ENCODE results near the gene MYRFL. TPM values are rescaled to one million over a fixed set of nuclear protein-coding genes. Genes with fewer than 3 reads are reported as not detected.
"Not testable (repeated sequence)": the region's sequence is repeated elsewhere in the genome, so short reads cannot be mapped to it uniquely, and the experiment has no call there.

MYRFL gene
- total RNA-seq, 1 experiment from 2014 or later = 1.3 TPM

DNA sequence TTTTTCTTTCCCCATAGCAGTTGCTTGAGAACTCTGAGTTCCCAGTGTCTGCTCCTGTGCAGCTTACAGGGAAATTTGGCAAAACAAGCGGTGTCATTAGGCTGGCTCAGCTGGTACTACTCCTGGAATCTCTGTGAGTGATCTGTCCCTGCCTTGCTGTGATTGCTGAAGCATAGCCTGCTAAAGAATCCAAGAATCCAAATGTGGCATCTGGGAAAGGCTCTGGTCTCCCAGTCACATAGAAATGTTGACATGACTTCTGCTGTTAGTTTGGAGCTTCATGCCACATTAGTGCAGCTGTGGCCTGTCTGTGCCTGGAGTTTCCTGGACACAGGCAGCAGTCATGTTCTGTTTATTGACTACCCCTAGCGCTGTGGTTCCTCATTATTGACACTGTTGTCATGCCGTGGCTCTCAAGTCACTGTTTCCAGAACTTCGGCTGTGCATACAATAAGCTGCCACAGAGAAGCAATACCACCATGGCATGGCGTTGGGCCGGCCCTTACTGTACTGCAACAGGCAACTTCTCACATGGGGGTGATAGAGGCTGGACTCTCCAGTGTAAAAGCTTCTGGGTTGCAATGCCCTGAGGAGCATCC, 166.8 kb downstream of the MYRFL start (continued):
- TF ChIP-seq NFYB (CRISPR knock-in tag; conservative IDR thresholded peaks at IDR 0.05; ENCODE audit: low read depth) (no peak), CBFB (CRISPR knock-in tag; IDR thresholded peaks at IDR 0.05; ENCODE audit: low read depth) (no peak), ZNF671 (CRISPR knock-in tag; IDR thresholded peaks at IDR 0.05) (no peak)
- TF ChIP-seq, protein P1, sequence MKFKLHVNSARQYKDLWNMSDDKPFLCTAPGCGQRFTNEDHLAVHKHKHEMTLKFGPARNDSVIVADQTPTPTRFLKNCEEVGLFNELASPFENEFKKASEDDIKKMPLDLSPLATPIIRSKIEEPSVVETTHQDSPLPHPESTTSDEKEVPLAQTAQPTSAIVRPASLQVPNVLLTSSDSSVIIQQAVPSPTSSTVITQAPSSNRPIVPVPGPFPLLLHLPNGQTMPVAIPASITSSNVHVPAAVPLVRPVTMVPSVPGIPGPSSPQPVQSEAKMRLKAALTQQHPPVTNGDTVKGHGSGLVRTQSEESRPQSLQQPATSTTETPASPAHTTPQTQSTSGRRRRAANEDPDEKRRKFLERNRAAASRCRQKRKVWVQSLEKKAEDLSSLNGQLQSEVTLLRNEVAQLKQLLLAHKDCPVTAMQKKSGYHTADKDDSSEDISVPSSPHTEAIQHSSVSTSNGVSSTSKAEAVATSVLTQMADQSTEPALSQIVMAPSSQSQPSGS (CRISPR knock-in tag; IDR thresholded peaks at IDR 0.05; ENCODE audit: borderline replicate concordance, low read depth) = no peak
- TF ChIP-seq, protein P2, sequence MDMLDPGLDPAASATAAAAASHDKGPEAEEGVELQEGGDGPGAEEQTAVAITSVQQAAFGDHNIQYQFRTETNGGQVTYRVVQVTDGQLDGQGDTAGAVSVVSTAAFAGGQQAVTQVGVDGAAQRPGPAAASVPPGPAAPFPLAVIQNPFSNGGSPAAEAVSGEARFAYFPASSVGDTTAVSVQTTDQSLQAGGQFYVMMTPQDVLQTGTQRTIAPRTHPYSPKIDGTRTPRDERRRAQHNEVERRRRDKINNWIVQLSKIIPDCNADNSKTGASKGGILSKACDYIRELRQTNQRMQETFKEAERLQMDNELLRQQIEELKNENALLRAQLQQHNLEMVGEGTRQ (CRISPR knock-in tag; IDR thresholded peaks at IDR 0.05) = no peak

DNA sequence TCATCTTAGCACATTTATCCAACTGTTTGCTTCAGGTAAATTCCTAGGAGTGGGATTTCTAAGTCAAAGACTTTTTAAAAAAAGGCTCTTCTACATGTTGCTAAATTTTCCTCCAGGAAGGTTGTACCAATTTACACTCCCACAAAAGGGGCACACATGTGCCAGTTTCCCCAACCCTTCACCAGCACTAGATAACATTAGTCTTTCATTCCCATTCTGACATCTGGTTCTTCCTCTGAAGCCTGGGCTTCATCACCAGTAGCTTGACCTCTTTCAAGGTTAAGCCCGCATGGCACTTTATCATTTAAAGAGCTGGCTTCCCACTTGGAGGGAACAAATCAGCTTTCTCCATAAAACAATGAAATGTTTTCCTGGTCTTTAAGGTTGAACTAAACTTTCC, 168.4 kb downstream of the MYRFL start:
- Mint-ChIP-seq H3K27me3 (ENCODE audit: low read depth) (no peaks in the 10 kb centered on the region), H3K4me3 (no peak overlapping the region), H3K4me1 (no peaks in the 10 kb centered on the region), H3K27ac (no peak overlapping the region), H3K9me3 (peaks cover 7% of the 10 kb centered on the region), H3K36me3 (peaks cover 6% of the 10 kb centered on the region; the same call in 1 of the 2 replicates)
- ChIA-PET CTCF (no interaction called here), POLR2A (no interaction called here)
- TF ChIP-seq NR3C1 (CRISPR knock-in tag; conservative IDR thresholded peaks at IDR 0.05; ENCODE audit: low read depth) (no peak), SMAD3 (CRISPR knock-in tag; IDR thresholded peaks at IDR 0.05; ENCODE audit: borderline replicate concordance) (no peak)
- TF ChIP-seq, protein P3, sequence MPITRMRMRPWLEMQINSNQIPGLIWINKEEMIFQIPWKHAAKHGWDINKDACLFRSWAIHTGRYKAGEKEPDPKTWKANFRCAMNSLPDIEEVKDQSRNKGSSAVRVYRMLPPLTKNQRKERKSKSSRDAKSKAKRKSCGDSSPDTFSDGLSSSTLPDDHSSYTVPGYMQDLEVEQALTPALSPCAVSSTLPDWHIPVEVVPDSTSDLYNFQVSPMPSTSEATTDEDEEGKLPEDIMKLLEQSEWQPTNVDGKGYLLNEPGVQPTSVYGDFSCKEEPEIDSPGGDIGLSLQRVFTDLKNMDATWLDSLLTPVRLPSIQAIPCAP (CRISPR knock-in tag; IDR thresholded peaks at IDR 0.05) = no peak
- DNase-seq (ENCODE audit: low spot score) (no peak), ATAC-seq (no peak)

DNA sequence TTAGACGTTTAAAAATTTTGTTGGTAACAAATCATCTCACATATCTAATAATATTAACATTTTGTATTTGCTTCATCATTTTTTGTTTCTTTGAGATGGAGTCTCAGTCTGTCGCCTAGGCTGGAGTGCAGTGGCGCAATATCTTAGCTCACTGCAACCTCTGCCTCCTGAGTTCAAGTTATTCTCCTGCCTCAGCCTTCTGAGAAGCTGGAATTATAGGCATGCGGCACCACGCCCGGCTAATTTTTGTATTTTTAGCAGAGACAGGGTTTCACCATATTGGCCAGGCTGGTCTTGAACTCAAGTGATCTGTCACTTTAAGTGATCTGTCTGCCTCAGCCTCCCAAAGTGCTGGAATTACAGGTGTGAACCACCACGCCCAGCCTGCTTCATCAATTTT, 169.1 kb downstream of the MYRFL start:
- H3K27ac Mint-ChIP-seq; H3K9me3 Mint-ChIP-seq; H3K36me3 Mint-ChIP-seq; ATAC-seq; DNase-seq (ENCODE audit: low spot score); H3K4me3 Mint-ChIP-seq; H3K27me3 Mint-ChIP-seq (ENCODE audit: low read depth); H3K4me1 Mint-ChIP-seq; CTCF ChIA-PET; POLR2A ChIA-PET: not testable (repeated sequence)

DNA sequence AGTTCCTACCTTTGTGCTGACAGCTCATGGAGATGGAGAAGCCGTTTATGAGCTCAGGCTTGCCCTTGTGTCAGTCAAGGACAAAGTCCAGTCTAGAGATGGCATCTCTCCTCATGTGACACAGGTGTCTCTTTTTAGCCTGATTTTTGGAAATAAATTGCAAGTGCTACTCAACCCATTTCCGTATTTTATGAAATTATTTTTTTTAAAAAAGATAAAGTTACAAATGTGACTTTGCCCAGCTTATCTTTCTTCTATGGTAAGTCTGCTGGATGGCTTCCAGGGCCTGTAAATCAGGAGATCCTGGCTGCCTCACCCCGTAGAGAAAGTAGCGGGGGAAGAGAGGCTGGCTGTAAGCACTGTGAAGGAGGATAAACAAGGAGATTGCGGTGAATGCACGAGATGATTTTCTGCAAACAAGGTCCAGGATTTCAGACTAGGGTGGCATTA, 169.7 kb downstream of the MYRFL start:
- ChIA-PET CTCF (interaction anchor here (0.6 to 0.8 kb wide), 3 partner anchors 15 to 522 kb away, joined by 3 to 4 read pairs (median 4); no protein-coding TSS in a partner anchor), POLR2A (no interaction called here)
- H3K27me3 Mint-ChIP-seq (ENCODE audit: low read depth) = no peaks in the 10 kb centered on the region
- ATAC-seq (no peak), DNase-seq (ENCODE audit: low spot score) (no peak)
- peaks cover 6% of the 10 kb centered on the region; the same call in 1 of the 2 replicates for H3K36me3 Mint-ChIP-seq
- H3K9me3 Mint-ChIP-seq = peaks cover 7% of the 10 kb centered on the region
- TF ChIP-seq, protein P4, sequence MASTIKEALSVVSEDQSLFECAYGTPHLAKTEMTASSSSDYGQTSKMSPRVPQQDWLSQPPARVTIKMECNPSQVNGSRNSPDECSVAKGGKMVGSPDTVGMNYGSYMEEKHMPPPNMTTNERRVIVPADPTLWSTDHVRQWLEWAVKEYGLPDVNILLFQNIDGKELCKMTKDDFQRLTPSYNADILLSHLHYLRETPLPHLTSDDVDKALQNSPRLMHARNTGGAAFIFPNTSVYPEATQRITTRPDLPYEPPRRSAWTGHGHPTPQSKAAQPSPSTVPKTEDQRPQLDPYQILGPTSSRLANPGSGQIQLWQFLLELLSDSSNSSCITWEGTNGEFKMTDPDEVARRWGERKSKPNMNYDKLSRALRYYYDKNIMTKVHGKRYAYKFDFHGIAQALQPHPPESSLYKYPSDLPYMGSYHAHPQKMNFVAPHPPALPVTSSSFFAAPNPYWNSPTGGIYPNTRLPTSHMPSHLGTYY (CRISPR knock-in tag; IDR thresholded peaks at IDR 0.05) = no peak
- TF ChIP-seq, protein P5, sequence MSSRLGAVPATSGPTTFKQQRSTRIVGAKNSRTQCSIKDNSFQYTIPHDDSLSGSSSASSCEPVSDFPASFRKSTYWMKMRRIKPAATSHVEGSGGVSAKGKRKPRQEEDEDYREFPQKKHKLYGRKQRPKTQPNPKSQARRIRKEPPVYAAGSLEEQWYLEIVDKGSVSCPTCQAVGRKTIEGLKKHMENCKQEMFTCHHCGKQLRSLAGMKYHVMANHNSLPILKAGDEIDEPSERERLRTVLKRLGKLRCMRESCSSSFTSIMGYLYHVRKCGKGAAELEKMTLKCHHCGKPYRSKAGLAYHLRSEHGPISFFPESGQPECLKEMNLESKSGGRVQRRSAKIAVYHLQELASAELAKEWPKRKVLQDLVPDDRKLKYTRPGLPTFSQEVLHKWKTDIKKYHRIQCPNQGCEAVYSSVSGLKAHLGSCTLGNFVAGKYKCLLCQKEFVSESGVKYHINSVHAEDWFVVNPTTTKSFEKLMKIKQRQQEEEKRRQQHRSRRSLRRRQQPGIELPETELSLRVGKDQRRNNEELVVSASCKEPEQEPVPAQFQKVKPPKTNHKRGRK (CRISPR knock-in tag; IDR thresholded peaks at IDR 0.05; ENCODE audit: borderline replicate concordance) = no peak
- TF ChIP-seq, protein P6, sequence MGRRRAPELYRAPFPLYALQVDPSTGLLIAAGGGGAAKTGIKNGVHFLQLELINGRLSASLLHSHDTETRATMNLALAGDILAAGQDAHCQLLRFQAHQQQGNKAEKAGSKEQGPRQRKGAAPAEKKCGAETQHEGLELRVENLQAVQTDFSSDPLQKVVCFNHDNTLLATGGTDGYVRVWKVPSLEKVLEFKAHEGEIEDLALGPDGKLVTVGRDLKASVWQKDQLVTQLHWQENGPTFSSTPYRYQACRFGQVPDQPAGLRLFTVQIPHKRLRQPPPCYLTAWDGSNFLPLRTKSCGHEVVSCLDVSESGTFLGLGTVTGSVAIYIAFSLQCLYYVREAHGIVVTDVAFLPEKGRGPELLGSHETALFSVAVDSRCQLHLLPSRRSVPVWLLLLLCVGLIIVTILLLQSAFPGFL (CRISPR knock-in tag; IDR thresholded peaks at IDR 0.05; ENCODE audit: borderline replicate concordance) = no peak
- TF ChIP-seq ZNF423 (CRISPR knock-in tag; IDR thresholded peaks at IDR 0.05) = no peak
- TF ChIP-seq, protein P7, sequence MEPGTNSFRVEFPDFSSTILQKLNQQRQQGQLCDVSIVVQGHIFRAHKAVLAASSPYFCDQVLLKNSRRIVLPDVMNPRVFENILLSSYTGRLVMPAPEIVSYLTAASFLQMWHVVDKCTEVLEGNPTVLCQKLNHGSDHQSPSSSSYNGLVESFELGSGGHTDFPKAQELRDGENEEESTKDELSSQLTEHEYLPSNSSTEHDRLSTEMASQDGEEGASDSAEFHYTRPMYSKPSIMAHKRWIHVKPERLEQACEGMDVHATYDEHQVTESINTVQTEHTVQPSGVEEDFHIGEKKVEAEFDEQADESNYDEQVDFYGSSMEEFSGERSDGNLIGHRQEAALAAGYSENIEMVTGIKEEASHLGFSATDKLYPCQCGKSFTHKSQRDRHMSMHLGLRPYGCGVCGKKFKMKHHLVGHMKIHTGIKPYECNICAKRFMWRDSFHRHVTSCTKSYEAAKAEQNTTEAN (CRISPR knock-in tag; IDR thresholded peaks at IDR 0.05) = no peak
- 0 out of 2 replicates have a peak, but pooled peaks cover 3% of the 10 kb centered on the region for H3K4me1 Mint-ChIP-seq
- no peak overlapping the region for H3K4me3 Mint-ChIP-seq
- H3K27ac Mint-ChIP-seq = no peak overlapping the region

Measured in WTC11 (cell line).